WTC11 (cell line): ENCODE data around the gene MFGE8.
A peak's percentile ranks its signal among the peaks of the same experiment; 100 is the strongest.

Experiments
- CTCF ChIP-seq: fragments of 200-600 bp; IDR thresholded peaks from 2 replicates; pipeline ENCODE4 v1.8.0; 2022; ENCODE audit warnings: antibody characterized with exemption
- HMGXB4 ChIP-seq: sonication (generic); formaldehyde crosslinking; IDR thresholded peaks from 2 replicates; pipeline ENCODE4 v1.8.1; 2023; ENCODE audit warnings: mild to moderate bottlenecking, moderate library complexity, missing genetic modification reagents
- SP1 ChIP-seq: sonication (generic); formaldehyde crosslinking; conservative IDR thresholded peaks from 2 replicates; pipeline ENCODE4 v1.8.1; 2022; ENCODE audit warnings: missing genetic modification reagents

- TF ChIP-seq CTCF (0 out of 2 replicates have a peak, but pooled peaks have one; percentile 1), SP1 (no peak), HMGXB4 (no peak)
These were observed 41.9 kb downstream of the MFGE8 start for GRCh38 chr15:88871313-88871712.
